ENCODE results near the gene SPRR3.

Gene SPRR3

GRCh38 chr1:153049211-153049610 lies 47.7 kb downstream of the SPRR3 start:
- DNase-seq (ENCODE audit: low read depth in 2 of 2) = no peak

All from stimulated activated CD8-positive, alpha-beta memory T cell treated with anti-CD3 and anti-CD28 coated beads, Interleukin-7, amount 100 ng/mL, for 4 hours (primary cell).